SKM-1 (cell line): ENCODE results near the gene MON2.
"Not testable (repeated sequence)": the region's sequence is repeated elsewhere in the genome, so short reads cannot be mapped to it uniquely, and the experiment has no call there.

Experiments
- DNase-seq: peaks from one replicate; lab custom pipeline; 2025; ENCODE audit not compliant: unreplicated experiment; lab: John Stamatoyannopoulos, UW

MON2 gene

DNA sequence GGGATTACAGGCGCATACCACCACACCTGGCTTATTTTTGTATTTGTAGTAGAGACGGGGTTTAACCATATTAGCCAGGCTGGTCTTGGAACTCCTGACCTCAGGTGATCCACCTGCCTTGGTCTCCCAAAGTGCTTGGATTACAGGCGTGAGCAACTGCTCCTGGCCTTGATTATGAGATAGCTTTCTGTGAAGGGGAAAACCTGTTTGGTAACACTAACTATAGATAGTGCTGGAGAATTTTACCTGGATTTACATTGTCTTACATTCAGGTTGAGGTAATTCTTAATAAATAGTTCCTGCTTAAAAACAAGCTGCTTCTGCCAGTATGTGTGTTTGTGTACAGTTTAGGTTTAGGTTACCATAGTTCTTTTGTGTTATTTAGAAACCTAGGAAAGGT is 77.1 kb downstream of the MON2 start:
- DNase-seq = no peak

- no peak for DNase-seq
Measured at GRCh38 chr12:62552906-62553556, 86.4 kb downstream of the MON2 start.

DNA sequence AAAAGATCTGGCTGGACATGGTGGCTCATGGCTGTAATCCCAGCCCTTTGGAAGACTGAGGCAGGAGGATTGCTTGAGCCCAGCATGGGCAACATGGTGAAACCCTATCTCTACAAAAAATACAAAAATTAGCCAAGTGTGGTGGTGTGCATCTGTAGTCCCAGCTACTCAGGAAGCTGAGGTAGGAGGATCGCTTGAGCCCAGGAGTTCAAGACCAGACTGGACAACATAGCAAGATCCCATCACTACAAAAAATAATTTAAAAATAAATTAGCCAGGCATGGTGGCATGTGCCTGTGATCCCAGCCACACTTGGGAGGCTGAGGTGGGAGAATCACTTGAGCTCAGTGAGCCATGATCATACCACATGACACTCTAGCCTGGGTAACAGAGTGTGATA is 92.7 kb downstream of the MON2 start:
- DNase-seq = not testable (repeated sequence)

GRCh38 chr12:62562846-62563245 is 96.2 kb downstream of the MON2 start:
- DNase-seq = no peak

- DNase-seq = no peak
Measured at GRCh38 chr12:62575036-62575435, 108.4 kb downstream of the MON2 start.

GRCh38 chr12:62576503-62576902 is 109.9 kb downstream of the MON2 start:
- DNase-seq = no peak

DNA sequence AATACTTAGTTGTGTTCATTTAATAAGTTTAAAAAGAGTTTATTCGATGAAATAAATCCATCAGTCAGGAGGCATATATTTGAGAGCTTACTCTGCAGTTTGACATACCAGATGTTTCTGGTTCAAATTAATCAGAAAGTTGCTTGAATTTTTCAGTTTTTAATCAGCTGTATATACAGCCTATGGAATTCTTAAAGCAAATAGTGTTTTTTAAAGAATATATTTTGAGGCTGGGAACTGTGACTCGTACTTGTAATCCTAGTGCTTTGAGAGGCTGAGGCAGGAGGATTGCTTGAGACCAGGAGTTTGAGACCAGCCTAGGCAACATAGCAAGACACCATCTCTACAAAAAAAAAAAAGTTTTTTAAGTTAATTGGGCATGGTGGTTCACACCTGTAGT is 112.1 kb downstream of the MON2 start:
- DNase-seq = no peak

- DNase-seq = peak; percentile 18
Measured at GRCh38 chr12:62581288-62582064, 114.8 kb downstream of the MON2 start.

DNA sequence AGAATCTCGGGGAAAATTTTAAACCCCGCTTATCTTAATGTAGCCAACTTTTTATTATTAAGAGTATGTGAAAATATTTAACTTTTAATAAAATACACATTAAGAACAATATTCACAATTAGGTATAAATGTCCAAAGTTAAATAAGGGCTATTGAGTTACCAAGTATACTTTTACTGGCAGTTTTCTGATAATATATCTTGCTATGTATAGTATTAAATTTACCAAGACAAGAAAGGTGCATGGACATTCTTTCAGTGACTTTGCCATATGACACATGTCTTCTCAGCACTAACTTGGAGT is 115.4 kb downstream of the MON2 start:
- no peak for DNase-seq

GRCh38 chr12:62584619-62585018 is 118.0 kb downstream of the MON2 start:
- no peak for DNase-seq

DNA sequence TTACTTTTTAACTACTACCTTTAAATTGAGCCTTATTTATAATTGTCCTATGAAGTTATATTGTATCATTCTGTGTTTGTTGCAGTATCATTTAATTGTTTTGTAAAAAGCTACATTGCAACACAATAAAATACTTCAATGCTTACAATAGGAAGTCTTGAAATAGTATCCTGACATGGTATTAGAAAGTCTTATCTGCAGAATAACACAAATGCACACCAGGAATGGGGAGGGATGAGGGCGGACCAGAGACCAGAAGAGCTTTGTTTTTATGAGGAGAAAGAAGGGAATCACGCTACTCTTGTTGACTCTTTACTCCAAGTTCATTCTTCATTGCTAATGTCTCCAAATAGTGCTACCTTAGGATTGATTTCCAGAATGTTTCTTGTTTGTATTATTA is 120.2 kb downstream of the MON2 start:
- no peak for DNase-seq

- DNase-seq = no peak
Measured at GRCh38 chr12:62588916-62589315, 122.3 kb downstream of the MON2 start.

GRCh38 chr12:62597253-62597652 is 130.6 kb downstream of the MON2 start:
- no peak for DNase-seq

- DNase-seq = no peak
Measured at GRCh38 chr12:62598846-62599245, 132.2 kb downstream of the MON2 start.

GRCh38 chr12:62599854-62600437 is 133.3 kb downstream of the MON2 start:
- no peak for DNase-seq

DNA sequence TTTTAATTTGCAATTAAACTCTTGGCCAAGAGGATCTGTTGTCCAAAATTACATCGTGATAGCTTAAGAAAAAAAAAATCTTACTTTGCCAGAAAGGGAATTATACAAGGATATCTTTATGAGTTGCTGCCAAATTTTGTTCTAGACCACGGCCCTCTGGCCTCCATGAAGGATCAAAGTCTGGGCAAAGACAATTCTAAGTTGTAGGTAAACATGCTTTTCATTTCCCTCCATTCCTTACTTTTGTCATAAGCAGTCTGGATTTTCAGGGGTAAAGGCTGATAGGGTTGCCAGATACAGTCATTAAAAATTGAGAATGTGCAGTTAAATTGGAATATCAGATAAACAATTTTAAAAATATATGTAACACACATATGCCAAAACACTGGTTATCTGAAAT is 135.1 kb downstream of the MON2 start:
- no peak for DNase-seq

GRCh38 chr12:62602255-62603060 is 135.8 kb downstream of the MON2 start:
- DNase-seq = peak; percentile 14

- no peak for DNase-seq
Measured at GRCh38 chr12:62603061-62603810, 136.6 kb downstream of the MON2 start.

DNA sequence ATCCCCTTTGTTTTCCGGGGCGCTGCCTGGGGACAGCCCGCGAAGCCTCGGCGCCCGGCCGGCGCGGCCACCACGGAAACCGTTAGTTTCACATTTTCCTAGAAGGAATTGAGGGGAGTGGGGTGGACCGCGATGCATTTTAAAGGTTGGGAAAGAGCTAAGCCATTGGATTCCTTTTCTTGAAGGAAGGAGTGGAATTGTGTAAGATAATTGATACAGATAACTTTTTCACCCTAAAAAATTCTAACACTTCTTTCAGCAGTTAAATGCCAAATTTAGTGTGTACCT is 137.1 kb downstream of the MON2 start:
- DNase-seq = no peak

GRCh38 chr12:62604373-62604772 is 137.7 kb downstream of the MON2 start:
- no peak for DNase-seq

- DNase-seq = no peak
Measured at GRCh38 chr12:62604871-62605270, 138.2 kb downstream of the MON2 start.
